NCI-H345 treated with DMSO at 0.1 percent for 48 hours (cell line): ENCODE results near the gene HYAL3.
A peak's percentile ranks its signal among the peaks of the same experiment; 100 is the strongest.

Experiments
- DNase-seq: peaks from one replicate; lab custom pipeline; 2025; ENCODE audit not compliant: unreplicated experiment; lab: John Stamatoyannopoulos, UW

HYAL3 gene, protein sequence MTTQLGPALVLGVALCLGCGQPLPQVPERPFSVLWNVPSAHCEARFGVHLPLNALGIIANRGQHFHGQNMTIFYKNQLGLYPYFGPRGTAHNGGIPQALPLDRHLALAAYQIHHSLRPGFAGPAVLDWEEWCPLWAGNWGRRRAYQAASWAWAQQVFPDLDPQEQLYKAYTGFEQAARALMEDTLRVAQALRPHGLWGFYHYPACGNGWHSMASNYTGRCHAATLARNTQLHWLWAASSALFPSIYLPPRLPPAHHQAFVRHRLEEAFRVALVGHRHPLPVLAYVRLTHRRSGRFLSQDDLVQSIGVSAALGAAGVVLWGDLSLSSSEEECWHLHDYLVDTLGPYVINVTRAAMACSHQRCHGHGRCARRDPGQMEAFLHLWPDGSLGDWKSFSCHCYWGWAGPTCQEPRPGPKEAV

DNA sequence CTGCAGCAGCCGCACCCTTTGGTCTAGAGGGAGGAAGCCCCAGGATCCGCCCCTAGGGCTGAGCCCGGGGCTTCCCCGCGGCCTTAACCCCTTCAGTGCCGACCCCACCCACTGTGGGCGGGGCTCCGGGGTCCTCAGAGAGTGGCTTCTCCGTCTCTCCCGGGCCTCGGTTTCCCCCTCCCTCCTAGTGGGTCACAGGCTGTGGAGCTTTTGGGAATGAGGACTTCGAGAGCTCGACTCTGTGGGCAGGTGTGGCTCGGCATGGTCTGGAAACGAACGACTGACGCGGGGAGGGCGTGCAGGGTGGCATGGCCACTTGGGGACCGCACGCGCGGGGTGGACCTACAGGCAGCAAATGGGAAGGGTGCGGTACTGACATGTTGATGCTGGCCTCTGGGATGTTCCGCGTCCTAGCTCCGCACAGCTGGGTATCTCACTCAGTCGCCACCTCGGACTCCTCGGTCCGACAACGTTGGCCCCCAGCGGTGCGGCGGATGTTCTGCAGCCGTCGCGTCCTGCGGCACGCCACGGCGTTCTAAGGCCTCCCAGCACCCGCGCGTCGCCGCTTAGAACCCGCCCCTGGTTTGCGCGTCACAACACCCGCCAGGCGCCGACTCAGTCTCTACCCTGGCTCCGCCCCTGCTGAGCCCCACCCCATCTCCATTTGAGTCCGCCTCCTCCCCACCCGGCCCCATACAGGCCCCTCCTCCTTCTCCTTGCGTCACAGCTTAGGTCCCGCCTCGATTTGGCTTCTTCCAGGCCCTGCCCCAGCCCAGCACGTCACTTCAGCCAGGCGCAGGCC lies at the start of gene HYAL3, which contains the start of gene NAA80:
TSS of gene HYAL3 (minus strand) at position 570 of the 802 bp plus-strand sequence. CDS start 3,803 bp downstream, outside the sequence.
TSS of gene NAA80 (minus strand) at position 570 of the 802 bp plus-strand sequence. CDS start 1,942 bp downstream, outside the sequence.
- peak; percentile 91 for DNase-seq

DNA sequence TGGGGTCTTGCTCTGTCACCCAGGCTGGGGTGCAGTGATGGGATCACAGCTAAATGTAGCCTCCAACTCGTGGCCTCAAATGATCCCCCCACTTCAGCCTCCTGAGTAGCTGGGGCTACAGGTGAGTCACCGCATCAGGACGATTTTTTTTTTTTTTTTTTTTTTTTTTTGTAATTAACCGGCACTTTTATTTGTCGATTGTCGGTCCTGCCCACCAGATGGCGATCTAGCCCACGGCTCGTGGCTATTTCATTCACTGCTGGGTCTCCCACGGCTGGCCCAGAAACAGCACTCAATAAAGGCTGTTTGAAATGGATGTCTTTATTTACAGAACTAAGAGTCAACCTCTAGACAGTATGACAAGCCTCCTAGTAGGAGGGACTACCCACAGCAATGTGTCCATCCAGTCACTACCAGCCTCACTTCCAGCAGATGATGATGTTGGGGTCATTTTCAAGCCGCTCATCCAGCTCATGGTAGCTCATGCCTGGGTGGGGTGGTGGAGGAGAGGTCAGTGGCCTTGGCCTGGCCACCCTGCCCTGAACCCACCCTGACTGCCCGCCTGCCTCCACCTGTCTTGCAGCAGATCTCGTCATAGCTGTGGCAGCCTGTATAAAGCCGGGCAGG lies 48.1 kb upstream of the HYAL3 start:
- DNase-seq = peak; percentile 21

DNA sequence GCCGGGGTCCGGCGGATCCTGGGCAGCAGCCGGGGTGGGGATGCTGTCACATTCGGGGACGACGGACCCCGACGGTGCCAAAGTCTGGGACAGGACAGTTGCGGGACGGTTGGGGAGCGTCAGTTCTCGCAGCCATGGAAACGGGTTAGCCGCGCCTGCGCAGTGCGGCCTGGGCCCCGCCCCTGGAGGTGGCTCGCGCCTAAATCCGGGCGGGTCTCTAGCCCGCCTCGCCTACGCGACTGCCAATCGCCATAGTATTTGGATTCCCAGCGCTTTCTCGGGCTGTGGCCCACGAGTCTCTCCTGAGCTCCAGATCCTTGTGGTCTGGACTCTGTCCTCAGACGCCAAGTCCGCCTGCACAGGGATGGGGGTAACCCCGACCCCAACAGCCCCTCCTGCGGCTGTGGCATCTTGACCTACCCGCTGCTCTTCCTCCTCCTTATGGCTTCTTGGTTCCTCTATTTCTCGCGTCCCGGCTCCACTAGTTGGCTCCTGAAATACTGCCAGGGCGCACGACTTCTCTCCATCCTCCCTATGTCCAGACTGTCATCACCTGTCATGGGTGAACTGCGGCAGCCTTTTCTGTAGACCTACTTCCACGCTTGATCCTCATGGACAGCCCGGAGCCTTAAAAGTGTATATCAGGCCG lies 46.5 kb upstream of the HYAL3 start, which contains the start of gene ZMYND10:
TSS of gene ZMYND10 (minus strand) at position 147 of the 649 bp plus-strand sequence. CDS start 153 bp downstream, outside the sequence.
- peak; percentile 37 for DNase-seq

DNA sequence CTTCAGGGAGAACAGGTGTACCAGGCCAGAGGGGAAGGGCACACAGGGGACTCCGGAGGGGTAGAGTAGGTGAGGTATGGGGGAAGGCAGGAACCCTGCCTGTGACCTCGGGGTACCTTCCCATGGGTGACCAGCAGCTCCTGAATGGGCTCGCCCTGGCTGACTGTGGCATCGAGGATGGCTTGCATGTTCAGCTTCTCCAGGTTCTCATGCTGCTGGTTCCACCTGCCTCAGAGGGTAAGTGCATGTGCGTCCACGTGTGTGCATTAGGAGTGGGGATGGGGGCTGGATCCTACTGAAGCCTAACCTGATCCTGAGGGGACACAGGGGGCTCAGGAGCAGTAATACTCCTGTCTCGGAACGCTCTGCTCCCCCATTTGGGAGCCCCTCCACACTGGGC lies 45.8 kb upstream of the HYAL3 start:
- DNase-seq = no peak

DNA sequence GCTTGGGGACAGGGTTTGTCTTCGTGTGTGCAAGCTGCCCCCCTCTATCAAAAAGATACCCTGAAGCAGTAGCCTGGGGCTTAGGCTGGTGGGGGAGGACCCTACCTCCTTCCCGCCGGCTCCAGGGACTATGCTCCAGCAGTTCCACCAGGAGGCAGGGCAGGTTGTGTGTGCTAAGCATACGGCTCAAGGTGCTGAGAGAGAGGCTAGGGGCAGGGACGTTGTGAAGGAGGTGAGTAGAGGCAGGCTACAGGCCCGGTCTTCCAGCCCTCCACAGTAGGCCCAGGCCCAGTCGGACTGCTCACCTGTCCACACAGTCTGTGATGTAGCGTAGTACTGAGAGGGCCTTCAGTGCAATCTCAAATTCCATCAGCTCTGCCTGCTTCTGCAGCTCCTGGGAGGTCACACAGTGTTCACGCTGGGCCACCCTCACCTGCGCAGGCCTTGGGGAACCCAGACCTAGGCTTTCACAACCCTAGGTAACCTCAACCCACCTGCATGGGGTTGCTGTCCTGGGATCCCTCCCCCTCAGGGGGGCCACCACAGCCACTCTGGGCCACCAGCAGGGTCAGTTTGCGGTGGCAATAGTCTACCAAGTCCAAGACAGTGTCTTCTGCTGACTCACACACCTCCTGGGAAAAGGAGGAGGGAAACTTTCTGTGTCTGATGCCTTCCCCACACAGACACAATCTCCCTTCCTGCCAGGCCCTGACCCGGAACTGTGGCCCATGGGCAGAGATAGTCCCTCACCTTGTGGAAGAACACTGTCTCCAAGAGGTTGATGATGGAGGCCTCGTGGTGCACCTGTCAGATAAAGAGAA lies 43.8 kb upstream of the HYAL3 start:
- DNase-seq = no peak

DNA sequence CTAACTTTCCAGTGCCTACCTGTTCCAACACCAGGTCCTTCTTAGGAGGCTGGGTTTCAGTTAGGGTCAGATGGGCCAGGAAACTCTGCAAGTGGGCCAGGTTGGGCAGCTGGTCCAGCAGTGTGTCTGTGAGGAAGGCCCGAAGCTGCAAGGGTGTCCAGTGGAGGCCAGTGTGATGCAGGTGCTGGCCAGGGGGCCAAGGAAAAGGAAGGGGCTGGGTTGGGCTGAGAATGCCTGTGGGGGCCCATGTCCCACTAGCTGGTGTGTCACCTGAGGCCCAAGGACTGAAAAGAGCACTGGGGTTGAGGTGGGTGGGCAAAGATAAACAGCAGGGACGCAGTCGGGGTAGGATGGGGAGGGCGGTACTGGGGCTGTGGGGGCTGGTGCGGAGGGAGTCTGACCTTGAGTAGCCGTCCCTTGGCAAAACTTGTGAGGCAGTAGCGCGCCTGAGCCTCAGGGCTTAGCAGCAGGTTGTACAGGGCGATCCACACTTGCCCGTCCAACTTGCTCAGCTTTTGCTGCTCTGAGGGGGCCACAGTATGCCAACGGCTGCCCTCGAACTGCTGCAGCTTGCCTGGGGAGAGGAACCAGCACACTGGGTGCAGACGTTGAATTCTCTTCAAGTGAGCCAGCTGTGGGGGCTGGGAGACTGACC lies 42.9 kb upstream of the HYAL3 start:
- no peak for DNase-seq

DNA sequence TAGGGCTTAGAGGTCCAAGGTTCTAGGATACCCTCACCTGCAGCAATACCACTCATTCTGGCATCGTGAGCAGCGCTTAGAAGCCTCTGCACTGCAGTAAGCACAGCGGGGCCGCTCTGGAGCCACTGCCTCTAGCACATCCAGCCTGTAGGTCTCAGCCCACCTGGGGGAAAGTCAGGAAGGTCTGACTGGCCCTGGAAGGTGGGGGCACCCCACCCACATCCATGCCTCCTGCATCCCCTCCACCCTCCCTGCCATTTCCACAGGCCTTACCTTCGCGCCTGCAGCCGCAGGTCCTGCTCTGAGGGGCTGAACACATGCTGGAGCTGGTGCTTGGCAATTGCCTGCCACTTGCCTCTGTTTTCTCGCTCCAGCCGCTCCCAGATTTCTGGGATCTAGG lies 42.3 kb upstream of the HYAL3 start:
- DNase-seq = no peak

DNA sequence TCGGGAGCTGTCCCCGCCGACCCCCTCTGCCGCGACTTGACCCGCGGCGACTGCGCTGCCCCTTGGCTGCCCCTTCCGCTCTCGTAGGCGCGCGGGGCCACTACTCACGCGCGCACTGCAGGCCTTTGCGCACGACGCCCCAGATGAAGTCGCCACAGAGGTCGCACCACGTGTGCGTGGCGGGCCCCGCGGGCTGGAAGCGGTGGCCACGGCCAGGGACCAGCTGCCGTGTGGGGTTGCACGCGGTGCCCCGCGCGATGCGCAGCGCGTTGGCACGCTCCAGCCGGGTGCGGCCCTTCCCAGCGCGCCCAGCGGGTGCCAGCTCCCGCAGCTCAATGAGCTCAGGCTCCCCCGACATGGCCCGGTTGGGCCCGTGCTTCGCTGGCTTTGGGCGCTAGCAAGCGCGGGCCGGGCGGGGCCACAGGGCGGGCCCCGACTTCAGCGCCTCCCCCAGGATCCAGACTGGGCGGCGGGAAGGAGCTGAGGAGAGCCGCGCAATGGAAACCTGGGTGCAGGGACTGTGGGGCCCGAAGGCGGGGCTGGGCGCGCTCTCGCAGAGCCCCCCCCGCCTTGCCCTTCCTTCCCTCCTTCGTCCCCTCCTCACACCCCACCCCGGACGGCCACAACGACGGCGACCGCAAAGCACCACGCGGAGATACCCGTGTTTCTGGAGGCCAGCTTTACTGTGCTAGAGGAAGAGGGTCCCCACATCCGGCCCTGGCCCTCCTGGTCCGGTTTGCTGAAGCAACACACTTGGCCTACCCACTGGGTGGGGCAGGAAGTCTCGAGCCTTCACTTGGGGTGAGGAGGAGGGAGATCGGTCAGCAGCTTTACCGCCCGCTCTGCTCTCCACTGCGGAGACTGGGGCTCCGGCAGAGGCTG lies 41.5 kb upstream of the HYAL3 start, which contains the start of gene RASSF1:
TSS of gene RASSF1 (minus strand) at position 389 of the 882 bp plus-strand sequence. CDS start at position 358, 31 bp downstream.
- DNase-seq = no peak

DNA sequence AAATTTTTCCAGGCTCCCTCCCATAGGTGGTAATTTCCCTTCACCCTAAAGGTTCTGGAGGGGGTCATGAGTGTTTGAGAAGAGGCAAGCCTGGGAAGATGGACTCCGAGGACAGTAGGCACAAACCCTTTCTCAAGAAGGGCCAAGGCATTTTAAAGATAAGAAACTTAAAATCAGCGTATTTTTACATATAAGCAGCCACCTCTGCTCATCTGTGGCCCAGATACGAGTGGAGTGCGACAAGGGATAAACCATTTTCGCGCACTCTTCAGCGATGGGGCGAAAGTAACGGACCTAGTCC lies 40.9 kb upstream of the HYAL3 start:
- DNase-seq = no peak

DNA sequence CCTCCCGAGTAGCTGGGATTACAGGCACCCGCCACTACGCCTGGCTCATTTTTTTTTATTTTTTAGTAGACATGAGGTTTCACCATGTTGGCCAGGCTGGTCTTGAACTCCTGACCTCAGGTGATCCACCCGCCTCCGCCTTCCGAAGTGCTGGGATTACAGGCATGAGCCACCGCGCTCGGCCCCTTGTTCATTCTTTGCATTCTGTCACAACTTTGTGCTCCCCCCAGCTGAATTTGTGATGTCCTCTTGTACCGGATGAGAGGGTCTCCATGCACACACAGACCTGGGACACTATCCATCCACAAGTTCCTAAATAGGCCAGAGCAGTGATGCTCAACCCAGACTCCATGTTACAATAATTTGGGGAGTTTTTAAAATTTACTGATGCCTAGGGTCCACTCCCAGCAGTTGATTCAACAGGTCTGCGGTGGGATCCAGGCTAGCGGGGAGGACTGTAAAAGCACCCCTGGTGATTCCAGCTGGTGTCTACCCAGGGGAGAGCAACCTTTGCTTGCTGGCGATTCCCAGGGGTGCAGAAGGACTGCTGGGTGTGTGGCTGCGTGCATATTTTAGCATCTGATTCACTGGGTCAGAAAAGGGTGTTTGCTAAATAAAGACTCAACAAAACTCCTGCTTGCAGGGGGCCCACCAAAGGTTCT lies 40.4 kb upstream of the HYAL3 start:
- no peak for DNase-seq

DNA sequence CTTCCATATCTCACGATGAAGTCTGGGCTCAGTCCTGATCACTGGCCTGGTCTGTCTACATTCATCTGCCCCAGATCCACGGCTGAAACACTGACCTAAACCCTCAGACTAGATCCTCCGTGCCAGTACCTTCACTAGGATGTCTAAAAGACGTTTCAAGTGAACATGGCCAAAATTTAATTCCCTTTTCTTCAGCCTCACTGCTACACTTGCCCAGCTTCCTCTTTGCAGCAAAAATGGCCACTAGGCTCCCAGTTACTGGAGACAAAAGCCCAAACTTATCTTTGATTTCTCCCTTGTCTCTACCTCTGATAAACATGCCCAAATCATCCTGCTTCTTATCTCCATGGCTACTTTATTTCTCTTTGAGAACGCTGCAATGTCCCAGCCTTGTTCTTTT lies 39.8 kb upstream of the HYAL3 start:
- DNase-seq = no peak

DNA sequence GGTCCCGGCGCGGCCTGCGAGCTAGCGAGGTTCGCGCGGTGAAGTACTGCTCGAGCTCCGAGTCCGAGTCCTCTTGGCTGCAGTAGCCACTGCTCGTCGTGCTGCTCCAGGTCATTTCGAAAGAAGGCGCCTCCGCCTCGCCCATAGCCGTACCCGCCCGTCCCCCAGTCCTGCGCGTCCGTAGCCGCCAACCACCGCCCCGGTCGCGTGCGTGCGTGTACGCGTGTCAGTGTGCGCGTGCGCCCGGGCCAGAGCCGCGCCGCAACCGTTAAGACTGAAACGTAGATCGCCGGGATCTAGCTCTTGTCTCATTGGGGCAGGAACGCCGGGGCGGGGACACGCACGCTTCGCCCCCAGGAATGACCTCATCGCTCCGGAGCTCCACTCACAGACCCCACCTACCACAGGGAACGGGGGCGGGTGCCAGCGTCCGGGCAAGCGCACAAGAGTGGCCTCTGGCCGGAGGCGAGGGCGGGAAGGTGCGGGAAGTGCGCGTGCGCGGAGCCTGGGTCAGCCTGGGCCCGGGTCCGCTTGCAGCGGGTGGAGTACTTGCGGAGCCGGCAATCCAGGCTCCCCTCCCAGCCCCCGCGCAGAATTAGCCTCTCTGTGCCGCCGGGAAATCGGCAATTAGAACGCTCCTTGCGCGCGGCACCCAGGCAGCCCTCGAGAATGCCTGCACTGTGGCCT lies 38.1 kb upstream of the HYAL3 start:
- DNase-seq = peak; percentile 83

DNA sequence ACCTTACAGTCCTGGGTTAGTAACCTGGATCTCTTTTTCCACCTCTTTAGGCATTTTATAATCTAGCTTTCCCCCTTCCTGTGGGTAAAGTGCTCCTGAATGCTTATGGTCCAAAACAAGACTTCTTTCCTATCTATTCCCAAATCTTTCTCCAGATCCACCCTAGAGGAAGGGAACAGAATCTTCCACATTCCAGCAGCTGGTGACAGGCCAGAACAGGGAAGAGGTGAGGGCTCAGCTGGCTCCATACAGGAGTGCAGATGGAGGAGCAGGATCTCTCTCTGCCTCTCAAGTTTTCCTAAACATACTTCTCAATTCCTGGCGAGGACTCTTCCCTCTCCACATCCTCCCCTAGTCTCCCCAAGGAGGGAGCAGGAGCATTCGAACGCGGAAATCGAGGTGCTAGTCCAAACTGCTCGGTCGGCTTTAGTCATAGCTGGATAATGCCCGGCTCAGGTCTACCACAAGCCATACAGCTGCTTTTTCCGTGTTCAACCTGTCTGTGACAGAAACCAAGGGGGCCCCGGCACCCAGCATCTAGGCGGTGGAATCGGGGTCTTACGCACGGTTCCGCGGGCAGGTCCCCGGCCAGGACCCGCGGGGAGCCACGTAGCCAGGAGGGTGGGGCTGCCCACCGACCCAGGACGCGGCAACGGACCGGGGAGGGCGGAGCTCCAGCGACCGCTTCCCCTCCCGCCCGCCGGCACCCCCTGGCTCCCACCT lies 37.4 kb upstream of the HYAL3 start:
- DNase-seq = no peak

DNA sequence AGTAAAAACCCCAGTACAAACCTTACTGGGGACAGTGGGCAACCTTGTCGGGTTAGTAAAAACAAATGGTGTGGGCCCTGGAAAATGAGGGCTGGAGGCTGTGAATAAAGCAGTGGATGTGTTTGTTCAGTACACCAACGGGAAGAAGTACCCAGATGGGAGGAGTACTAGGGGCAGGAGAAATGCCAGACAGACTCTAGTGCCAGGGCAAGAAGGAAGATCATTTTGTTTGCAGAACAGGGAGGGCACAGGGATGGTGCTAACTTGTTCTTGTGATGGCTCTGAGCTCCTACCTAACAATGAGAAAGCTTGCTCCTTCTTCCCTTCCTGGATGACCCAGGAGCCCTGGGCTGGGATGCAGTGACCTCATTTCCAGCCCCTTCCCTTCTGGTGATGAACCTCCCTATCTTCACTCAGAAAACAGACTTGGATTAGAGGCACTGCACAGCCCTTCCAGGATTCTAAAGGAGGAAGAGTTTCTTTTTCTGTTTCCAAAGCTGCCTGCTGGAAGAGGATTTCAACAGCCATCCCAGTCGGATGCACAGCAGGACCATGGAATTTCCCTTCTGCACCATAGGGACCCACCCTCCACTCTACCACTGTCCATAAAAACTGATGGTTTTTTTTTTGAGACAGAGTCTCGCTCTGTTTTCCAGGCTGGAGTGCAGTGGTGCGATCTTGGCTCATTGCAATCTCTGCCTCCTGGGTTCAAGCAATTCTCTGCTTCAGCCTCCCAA lies 35.3 kb upstream of the HYAL3 start:
- no peak for DNase-seq

DNA sequence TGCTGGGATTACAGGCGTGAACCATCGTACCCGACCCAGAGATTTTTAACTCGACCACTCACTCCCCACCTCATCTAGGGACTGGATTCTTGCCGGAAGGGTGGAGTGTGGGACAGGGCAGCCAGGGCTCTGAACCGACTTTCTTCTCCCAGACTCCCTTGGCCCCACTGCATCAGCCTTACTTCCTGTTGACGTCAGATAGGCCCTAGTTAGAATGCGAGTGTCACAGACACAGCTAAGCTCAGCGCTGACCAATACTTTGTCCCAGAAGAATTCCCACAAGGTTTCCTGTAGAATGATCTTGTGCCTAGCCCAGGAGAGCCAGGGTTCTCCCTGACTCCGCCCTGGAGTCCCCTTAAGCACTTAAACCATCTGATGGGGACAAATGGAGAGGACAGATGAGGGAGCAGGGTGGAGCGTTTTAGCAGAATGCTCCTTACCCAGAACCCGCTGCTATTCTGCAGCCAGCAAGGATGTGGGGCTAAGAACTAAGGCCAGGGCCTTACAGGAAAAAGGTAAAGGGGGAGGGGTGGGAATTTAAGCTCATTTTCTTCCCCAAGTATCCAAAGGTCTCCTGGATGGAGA lies 34.6 kb upstream of the HYAL3 start:
- no peak for DNase-seq
